B cell (primary cell): ENCODE measurements around the gene OLFML2B. TPM values are rescaled to one million over a fixed set of nuclear protein-coding genes. Genes with fewer than 3 reads are reported as not detected.

Experiments
- ATAC-seq: fragments of 200-7000 bp; cut with Tn5 transposase; one replicate; pipeline ENCODE4 v1.10.0; 2021; ENCODE audit warnings: low read depth, mild to moderate bottlenecking, moderate number of reproducible peaks, moderate library complexity
- CTCF ChIA-PET: fragments of 350-600 bp; sonication (Branson Sonifier 250); formaldehyde crosslinking; loops from one replicate; lab custom pipeline; 2021; ENCODE audit warnings: antibody characterized with exemption, inconsistent platforms; lab: Charles Lee
- POLR2A ChIA-PET: fragments of 350-600 bp; sonication (Branson Sonifier 250); formaldehyde crosslinking; loops from one replicate; lab custom pipeline; 2021; ENCODE audit warnings: antibody characterized with exemption; lab: Charles Lee
- DNase-seq: peaks from one replicate; pipeline ENCODE4 v3.0.0; 2013
- H2AFZ ChIP-seq: 2 replicates; pipeline ENCODE4 v1.6.1; 2012; ENCODE audit warnings: mild to moderate bottlenecking, low read depth, low read length; ENCODE audit not compliant: insufficient read depth, poor library complexity, severe bottlenecking
- H3K27ac ChIP-seq, 2 donors: 1 replicate in 1 of 2; 2 replicates in 1 of 2; pipeline ENCODE4 v1.5.1; 2012 to 2013; ENCODE audit warnings: low read length in 2 of 2, mild to moderate bottlenecking in 2 of 2, moderate library complexity in 1 of 2
- H3K27me3 ChIP-seq, 4 experiments: fragments of 200-600 bp in 1 of 4; sonication (generic) in 1 of 4; replicated peaks in 1 of 4; 1 replicate in 2 of 4; 2 replicates in 2 of 4; pipeline versions ENCODE4 v1.6.1 to v1.7.0; 2013 to 2016; ENCODE audit warnings: low read length in 3 of 4, mild to moderate bottlenecking in 2 of 4, mixed read lengths in 1 of 4, moderate library complexity in 1 of 4; ENCODE audit not compliant: insufficient read depth in 4 of 4, control insufficient read depth in 3 of 4; ENCODE audit errors: control extremely low read depth in 1 of 4
- H3K36me3 ChIP-seq, 2 experiments: replicated peaks in 1 of 2; 1 replicate in 1 of 2; 2 replicates in 1 of 2; pipeline versions ENCODE4 v1.6.1 to v1.7.1; 2013; ENCODE audit warnings: low read length in 1 of 2; ENCODE audit not compliant: insufficient read depth in 2 of 2, control insufficient read depth in 1 of 2; ENCODE audit errors: control extremely low read depth in 1 of 2, extremely low read depth in 1 of 2
- H3K4me1 ChIP-seq, 2 donors: fragments of 200-600 bp in 1 of 2; sonication (generic) in 1 of 2; 1 replicate in 1 of 2; 2 replicates in 1 of 2; pipeline versions ENCODE4 v1.5.1 to v1.6.1; 2013 to 2017; ENCODE audit warnings: low read length in 2 of 2; ENCODE audit not compliant: control insufficient read depth in 2 of 2, insufficient read depth in 2 of 2
- H3K4me2 ChIP-seq: replicated peaks from 2 replicates; pipeline ENCODE3; 2012; ENCODE audit warnings: mild to moderate bottlenecking, low read depth, low read length; ENCODE audit not compliant: poor library complexity, severe bottlenecking
- H3K4me3 ChIP-seq, 5 experiments: fragments of 200-600 bp in 1 of 5; sonication (generic) in 1 of 5; 1 replicate in 3 of 5; 2 replicates in 2 of 5; pipeline versions ENCODE4 v1.5.1 to v1.7.0; 2011 to 2016; ENCODE audit warnings: low read length in 4 of 5, mild to moderate bottlenecking in 4 of 5, low read depth in 2 of 5, control low read depth in 1 of 5, moderate library complexity in 1 of 5; ENCODE audit not compliant: insufficient read depth in 1 of 5; ENCODE audit errors: control extremely low read depth in 1 of 5, extremely low read depth in 1 of 5
- H3K79me2 ChIP-seq: fragments of 200-600 bp; sonication (generic); one replicate; pipeline ENCODE4 v1.6.0; 2016; ENCODE audit warnings: low read length; ENCODE audit not compliant: control insufficient read depth, insufficient read depth
- H3K9ac ChIP-seq: fragments of 200-600 bp; sonication (generic); 2 replicates; pipeline ENCODE4 v1.6.1; 2017; ENCODE audit warnings: mild to moderate bottlenecking, low read length, moderate library complexity
- H3K9me3 ChIP-seq, 3 donors: one replicate each; pipeline versions ENCODE4 v1.6.1 to v1.7.1; 2013; ENCODE audit warnings: low read length in 2 of 3; ENCODE audit not compliant: control insufficient read depth in 2 of 3, insufficient read depth in 1 of 3; ENCODE audit errors: control extremely low read depth in 1 of 3
- H4K20me1 ChIP-seq: 2 replicates; pipeline ENCODE4 v1.6.0; 2012; ENCODE audit warnings: mild to moderate bottlenecking, low read length; ENCODE audit not compliant: insufficient read depth, control insufficient read depth, poor library complexity, severe bottlenecking
- H3K27ac Mint-ChIP-seq: one replicate; pipeline ENCODE4 v1.8.0; 2021; ENCODE audit warnings: mixed read lengths
- H3K27me3 Mint-ChIP-seq: one replicate; pipeline ENCODE4 v1.8.0; 2021; ENCODE audit warnings: mixed read lengths
- H3K4me1 Mint-ChIP-seq: one replicate; pipeline ENCODE4 v1.8.0; 2021; ENCODE audit warnings: mixed read lengths
- H3K4me3 Mint-ChIP-seq: one replicate; pipeline ENCODE4 v1.8.0; 2021; ENCODE audit warnings: mixed read lengths
- H3K9me3 Mint-ChIP-seq: one replicate; pipeline ENCODE4 v1.8.0; 2022; ENCODE audit warnings: mixed read lengths; ENCODE audit not compliant: insufficient read depth
- EZH2 ChIP-seq: IDR thresholded peaks from 2 replicates; pipeline ENCODE4 v1.6.1; 2012; ENCODE audit warnings: borderline replicate concordance, low read depth, mild to moderate bottlenecking, moderate library complexity, low read length; ENCODE audit not compliant: insufficient read depth, poor library complexity, severe bottlenecking
- WGBS: methylation state at CpG from one replicate; pipeline ENCODE4 v1.1.5; 2013; ENCODE audit warnings: missing lambda C conversion rate; ENCODE audit not compliant: insufficient coverage; 5-methylcytosine and 5-hydroxymethylcytosine counted together
- intact Hi-C: fragments of 100-400 bp; cut with micrococcal nuclease; formaldehyde crosslinking; loops from one replicate; pipeline ENCODE4 v1.10.0; 2022
- polyA plus RNA-seq: library from polyadenylated mRNA; depleted of rRNA; stranded (reverse); fragments of >200 nt; gene quantifications from 2 replicates; pipeline ENCODE4 v1.2.3, GENCODE V29; 2012
- total RNA-seq, 2 donors: library from RNA; stranded (reverse); fragments of 120-200 nt in 1 of 2; gene quantifications; 1 replicate in 1 of 2; 2 replicates in 1 of 2; pipeline versions ENCODE4 v1.2.3 to v1.2.4, GENCODE V29; 2013 to 2022
- TF ChIP-seq, protein P1 (sequence below): fragments of 200-600 bp; IDR thresholded peaks from one replicate; pipeline ENCODE4 v1.8.0; 2022; ENCODE audit warnings: antibody characterized with exemption, mild to moderate bottlenecking

The OLFML2B gene
- total and polyA plus RNA-seq, 2 donors (not counting 1 experiment from before 2014, with no cell fraction given): not detected

DNA sequence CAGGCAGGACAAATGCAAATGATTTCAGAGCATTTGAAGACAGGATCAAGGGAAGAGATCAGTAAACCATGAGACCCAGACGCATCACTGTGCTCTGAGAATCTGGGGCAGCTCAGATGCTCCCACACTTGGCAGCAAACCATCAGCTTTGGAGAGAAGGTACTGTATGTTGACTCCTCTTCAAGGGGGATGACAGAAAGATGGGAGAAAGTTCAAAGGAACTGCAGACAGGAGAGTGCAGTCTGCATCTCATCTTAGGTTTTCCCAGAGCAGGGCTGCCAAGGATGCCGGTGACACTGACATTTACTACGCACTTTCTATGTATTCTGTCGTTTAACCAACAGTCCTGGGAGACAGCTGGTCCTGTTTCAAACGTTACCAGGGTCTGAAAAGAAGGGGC is 35.8 kb downstream of the OLFML2B start:
- DNase-seq (no peak), ATAC-seq (no peak)
- TF ChIP-seq EZH2: no peak
- TF ChIP-seq, protein P1, sequence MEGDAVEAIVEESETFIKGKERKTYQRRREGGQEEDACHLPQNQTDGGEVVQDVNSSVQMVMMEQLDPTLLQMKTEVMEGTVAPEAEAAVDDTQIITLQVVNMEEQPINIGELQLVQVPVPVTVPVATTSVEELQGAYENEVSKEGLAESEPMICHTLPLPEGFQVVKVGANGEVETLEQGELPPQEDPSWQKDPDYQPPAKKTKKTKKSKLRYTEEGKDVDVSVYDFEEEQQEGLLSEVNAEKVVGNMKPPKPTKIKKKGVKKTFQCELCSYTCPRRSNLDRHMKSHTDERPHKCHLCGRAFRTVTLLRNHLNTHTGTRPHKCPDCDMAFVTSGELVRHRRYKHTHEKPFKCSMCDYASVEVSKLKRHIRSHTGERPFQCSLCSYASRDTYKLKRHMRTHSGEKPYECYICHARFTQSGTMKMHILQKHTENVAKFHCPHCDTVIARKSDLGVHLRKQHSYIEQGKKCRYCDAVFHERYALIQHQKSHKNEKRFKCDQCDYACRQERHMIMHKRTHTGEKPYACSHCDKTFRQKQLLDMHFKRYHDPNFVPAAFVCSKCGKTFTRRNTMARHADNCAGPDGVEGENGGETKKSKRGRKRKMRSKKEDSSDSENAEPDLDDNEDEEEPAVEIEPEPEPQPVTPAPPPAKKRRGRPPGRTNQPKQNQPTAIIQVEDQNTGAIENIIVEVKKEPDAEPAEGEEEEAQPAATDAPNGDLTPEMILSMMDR: no peak
- H3K4me1 ChIP-seq: no peaks in the 10 kb centered on the region
- H2AFZ ChIP-seq: no peak overlapping the region
- H3K27ac ChIP-seq: no peak overlapping the region
- Mint-ChIP-seq H3K4me1 (no peaks in the 10 kb centered on the region), H3K27ac (no peak overlapping the region), H3K27me3 (peaks cover 39% of the 10 kb centered on the region), H3K4me3 (no peak overlapping the region), H3K9me3 (peaks cover 6% of the 10 kb centered on the region)
- WGBS: 89% methylated on average over 5 of the region's 5 CpGs
- no peaks in the 10 kb centered on the region for H3K27me3 ChIP-seq
- H3K9ac ChIP-seq: no peak overlapping the region
- no peak overlapping the region for H3K4me3 ChIP-seq
- intact Hi-C loops: no loop called here
- H3K79me2 ChIP-seq: no peaks in the 10 kb centered on the region
- no peaks in the 10 kb centered on the region for H3K36me3 ChIP-seq
- H3K4me2 ChIP-seq: no peak overlapping the region
- no peaks in the 10 kb centered on the region for H4K20me1 ChIP-seq
- CTCF ChIA-PET: no interaction called here
- POLR2A ChIA-PET: no interaction called here
- peaks cover 0 to 15% (median 2%) of the 10 kb centered on the region in 3 donors for H3K9me3 ChIP-seq

DNA sequence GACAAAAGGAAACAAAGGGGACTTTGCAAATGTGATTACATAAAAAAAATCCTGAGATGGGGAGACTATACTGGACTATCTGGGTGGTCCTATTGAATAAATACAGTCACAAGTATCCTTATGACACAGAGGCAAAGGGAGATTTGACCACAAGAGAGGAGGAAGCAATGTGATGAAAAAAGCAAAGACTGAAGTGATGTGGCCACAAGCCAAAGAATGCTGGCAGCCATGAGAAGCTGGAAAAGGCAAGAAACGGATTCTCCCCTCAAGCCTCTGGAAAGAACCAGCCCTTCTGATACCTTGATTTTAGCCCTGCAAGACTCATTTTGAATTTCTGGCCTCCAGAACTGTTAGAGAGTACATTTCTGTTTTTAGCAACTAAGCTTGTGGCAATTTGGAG is 36.4 kb downstream of the OLFML2B start:
- peaks cover 0 to 3% (median 0%) of the 10 kb centered on the region in 4 experiments for H3K27me3 ChIP-seq
- no peaks in the 10 kb centered on the region for H3K4me1 ChIP-seq
- H3K79me2 ChIP-seq: no peaks in the 10 kb centered on the region
- no peak overlapping the region for H3K27ac Mint-ChIP-seq
- H3K36me3 ChIP-seq: no peaks in the 10 kb centered on the region
- peaks cover 6% of the 10 kb centered on the region for H3K9me3 Mint-ChIP-seq
- H3K4me3 ChIP-seq: no peak overlapping the region
- ChIA-PET CTCF (no interaction called here), POLR2A (no interaction called here)
- no peak for TF ChIP-seq EZH2
- TF ChIP-seq, protein P1: no peak
- ATAC-seq (no peak), DNase-seq (no peak)
- H3K4me3 Mint-ChIP-seq: no peak overlapping the region
- H2AFZ ChIP-seq: no peak overlapping the region
- peaks cover 42% of the 10 kb centered on the region for H3K27me3 Mint-ChIP-seq
- intact Hi-C loops: no loop called here
- H3K9me3 ChIP-seq: peaks cover 0 to 16% (median 2%) of the 10 kb centered on the region in 3 donors
- H3K4me2 ChIP-seq: no peak overlapping the region
- no peak overlapping the region for H3K9ac ChIP-seq
- 67% methylated on average over 1 of the region's 1 CpG for WGBS
- H3K4me1 Mint-ChIP-seq: no peaks in the 10 kb centered on the region
- no peak overlapping the region for H3K27ac ChIP-seq
- no peaks in the 10 kb centered on the region for H4K20me1 ChIP-seq
